ENCODE data around the gene ANKHD1.

Gene ANKHD1

DNA sequence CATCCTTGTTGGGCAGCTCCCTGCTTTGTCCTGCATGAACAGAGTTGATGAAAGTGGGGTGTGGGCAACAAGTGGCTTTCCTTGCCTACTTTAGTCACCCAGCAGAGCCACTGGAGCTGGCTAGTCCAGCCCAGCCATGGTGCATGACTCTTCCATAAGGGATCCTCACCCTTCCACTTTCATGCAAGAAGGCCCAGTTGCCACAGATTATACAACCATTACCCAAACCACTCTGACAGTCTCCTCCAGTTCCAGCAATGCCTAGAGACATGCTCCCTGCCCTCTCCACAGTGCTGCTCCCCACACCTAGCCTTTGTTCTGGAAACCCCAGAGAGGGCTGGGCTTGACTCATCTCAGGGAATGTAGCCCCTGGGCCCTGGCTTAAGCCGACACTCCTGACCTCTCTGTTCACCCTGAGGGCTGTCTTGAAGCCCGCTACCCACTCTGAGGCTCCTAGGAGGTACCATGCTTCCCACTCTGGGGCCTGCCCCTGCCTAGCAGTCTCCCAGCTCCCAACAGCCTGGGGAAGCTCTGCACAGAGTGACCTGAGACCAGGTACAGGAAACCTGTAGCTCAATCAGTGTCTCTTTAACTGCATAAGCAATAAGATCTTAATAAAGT, 166.9 kb downstream of the ANKHD1 start:
- no peak for DNase-seq (ENCODE audit: low read depth)
- TF ChIP-seq, protein P1, sequence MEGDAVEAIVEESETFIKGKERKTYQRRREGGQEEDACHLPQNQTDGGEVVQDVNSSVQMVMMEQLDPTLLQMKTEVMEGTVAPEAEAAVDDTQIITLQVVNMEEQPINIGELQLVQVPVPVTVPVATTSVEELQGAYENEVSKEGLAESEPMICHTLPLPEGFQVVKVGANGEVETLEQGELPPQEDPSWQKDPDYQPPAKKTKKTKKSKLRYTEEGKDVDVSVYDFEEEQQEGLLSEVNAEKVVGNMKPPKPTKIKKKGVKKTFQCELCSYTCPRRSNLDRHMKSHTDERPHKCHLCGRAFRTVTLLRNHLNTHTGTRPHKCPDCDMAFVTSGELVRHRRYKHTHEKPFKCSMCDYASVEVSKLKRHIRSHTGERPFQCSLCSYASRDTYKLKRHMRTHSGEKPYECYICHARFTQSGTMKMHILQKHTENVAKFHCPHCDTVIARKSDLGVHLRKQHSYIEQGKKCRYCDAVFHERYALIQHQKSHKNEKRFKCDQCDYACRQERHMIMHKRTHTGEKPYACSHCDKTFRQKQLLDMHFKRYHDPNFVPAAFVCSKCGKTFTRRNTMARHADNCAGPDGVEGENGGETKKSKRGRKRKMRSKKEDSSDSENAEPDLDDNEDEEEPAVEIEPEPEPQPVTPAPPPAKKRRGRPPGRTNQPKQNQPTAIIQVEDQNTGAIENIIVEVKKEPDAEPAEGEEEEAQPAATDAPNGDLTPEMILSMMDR (conservative IDR thresholded peaks at IDR 0.05; ENCODE audit: low read length): no peak
- H3K4me3 ChIP-seq (ENCODE audit: low read length): no peak overlapping the region

DNA sequence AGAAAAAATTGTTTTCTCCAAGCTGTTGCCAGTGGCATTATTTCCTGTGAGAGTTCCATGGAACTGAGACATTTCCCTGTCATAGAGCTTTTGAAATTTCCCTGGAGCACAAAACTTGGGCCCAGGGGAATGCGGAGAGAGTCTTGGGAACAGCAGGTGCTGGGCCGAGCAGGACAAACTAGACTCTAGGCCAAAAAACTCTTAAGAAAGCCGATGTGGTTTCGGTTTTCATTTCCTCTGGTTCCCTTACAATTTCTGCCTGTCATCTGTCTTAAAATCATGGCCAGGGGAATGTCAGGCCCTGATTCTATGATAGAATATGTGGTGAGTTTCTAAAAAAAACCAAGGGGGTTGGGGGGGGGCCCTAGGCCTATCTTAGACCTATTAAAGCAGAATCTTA, 167.6 kb downstream of the ANKHD1 start:
- H3K4me3 ChIP-seq (ENCODE audit: low read length): no peak overlapping the region
- no peak for DNase-seq (ENCODE audit: low read depth)
- TF ChIP-seq, protein P1 (conservative IDR thresholded peaks at IDR 0.05; ENCODE audit: low read length): no peak

DNA sequence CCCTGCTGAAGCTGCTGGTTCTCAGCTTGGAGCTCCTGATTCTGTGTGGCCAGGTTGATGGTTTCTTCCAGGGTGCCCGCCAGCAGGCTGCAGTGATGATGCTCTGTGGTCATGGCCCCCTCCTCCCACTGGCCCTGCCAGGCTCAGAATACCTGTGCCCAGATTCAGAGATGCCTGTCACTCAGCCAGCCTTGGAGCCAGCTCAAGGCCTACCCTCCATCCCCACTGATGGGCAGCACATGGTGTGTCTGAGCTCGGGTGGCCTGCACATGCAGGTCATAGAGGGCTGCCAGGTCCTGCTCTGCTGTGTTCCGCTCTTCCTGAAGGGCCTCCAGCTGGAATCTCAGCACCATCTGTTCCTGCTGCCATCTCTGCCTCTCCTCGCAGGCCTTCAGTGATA, 168.4 kb downstream of the ANKHD1 start:
- H3K4me3 ChIP-seq (ENCODE audit: low read length): no peak overlapping the region
- TF ChIP-seq, protein P1 (conservative IDR thresholded peaks at IDR 0.05; ENCODE audit: low read length): no peak
- no peak for DNase-seq (ENCODE audit: low read depth)

DNA sequence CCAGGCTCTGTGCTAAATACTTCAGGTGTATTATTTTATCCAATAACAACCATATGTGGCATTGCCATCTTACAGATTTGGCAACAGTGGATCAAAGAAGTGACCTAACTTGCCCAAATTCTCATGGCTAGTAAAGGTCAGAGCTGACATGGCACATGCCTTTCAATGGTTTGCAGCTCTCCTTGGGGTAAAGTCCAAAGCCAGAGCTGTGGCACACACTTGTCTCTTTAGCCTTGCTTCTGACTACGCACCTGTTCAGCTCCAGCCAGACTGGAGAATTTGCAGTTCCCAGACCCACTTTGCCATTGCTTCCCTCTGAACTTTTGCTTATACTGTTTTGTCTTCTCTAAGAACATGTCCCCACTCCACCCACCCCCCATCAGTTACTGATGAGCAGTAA, 168.9 kb downstream of the ANKHD1 start:
- DNase-seq (ENCODE audit: low read depth): no peak
- no peak overlapping the region for H3K4me3 ChIP-seq (ENCODE audit: low read length)
- TF ChIP-seq, protein P1 (conservative IDR thresholded peaks at IDR 0.05; ENCODE audit: low read length): no peak

DNA sequence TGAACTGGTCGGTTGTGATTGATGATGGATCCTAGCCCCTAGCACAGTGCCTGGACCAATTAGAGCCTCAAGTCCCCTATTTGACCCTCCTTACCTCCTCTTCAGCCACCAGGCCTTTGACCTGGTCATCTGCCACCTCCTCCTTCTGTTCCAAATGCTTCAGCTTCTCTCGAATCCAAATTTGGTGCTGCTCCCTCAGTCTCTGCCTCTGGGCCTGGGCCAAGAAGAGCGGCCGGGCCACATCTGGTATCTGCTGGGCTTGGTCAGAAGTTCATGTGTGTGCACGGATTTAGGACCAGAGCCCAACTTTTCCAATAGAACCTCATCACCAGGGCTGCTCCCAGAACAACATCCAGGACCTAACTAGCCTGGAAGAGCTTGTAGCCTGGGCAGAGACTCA, 169.5 kb downstream of the ANKHD1 start:
- H3K4me3 ChIP-seq (ENCODE audit: low read length): no peak overlapping the region
- TF ChIP-seq, protein P1 (conservative IDR thresholded peaks at IDR 0.05; ENCODE audit: low read length): no peak

DNA sequence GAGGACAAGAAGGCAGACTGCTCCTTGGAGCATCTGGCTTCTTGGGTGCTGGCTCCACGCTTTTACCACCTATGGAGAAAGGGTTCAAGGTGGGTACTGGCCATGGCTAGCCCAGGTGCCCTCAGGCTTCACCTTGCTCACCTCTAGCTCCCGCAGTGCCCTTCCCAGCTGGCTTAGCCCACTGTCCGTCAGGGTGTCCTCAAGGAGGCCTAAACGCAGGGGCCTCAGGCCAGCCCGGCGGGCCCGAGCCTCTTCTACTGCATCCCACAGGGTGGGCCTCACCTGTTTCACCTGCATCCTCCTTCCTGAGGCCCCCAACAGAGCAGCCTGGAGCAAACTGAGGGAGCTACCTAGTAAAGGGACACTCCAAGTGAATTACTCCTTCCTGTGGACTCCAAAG, 172.1 kb downstream of the ANKHD1 start:
- TF ChIP-seq, protein P1 (conservative IDR thresholded peaks at IDR 0.05; ENCODE audit: low read length): no peak
- H3K4me3 ChIP-seq (ENCODE audit: low read length): no peak overlapping the region
- no peak for DNase-seq (ENCODE audit: low read depth)

More for the DNA sequence above, 169.5 kb downstream of the ANKHD1 start:
- no peak for DNase-seq (ENCODE audit: low read depth)

DNA sequence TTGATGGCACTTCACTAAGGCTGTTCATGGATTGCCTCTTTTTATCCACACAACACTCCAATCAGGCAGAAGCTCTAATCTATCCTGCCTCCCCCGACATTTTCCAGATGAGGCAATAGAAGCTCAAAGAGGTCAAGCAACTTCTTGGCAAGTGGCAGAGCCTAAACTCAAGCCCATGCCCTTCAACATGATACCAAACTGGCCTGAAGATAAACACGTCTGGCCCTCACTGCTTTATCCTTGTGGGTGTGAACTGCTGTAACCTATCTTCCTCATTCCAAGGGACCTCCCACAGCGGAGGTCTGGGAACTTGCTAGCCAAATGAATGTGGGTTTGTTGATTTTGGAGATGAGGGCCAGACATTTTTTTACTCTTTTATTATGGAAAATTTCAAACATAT, 172.5 kb downstream of the ANKHD1 start:
- TF ChIP-seq, protein P1 (conservative IDR thresholded peaks at IDR 0.05; ENCODE audit: low read length): no peak
- DNase-seq (ENCODE audit: low read depth): no peak
- no peak overlapping the region for H3K4me3 ChIP-seq (ENCODE audit: low read length)

All from AG10803 (cell line).